HEK293 (cell line): ENCODE data around the gene HMCN1.

ENCODE experiments used
- ZBTB49 ChIP-seq: fragments of 450-650 bp; formaldehyde crosslinking; IDR thresholded peaks from 2 replicates; pipeline ENCODE4 v1.5.1; 2016; ENCODE audit warnings: missing biosample characterization, missing genetic modification characterization, low read depth
- ZFP37 ChIP-seq: fragments of 450-650 bp; formaldehyde crosslinking; IDR thresholded peaks from 2 replicates; pipeline ENCODE4 v1.5.1; 2016; ENCODE audit warnings: missing biosample characterization, missing genetic modification characterization
- ZNF362 ChIP-seq: fragments of 450-650 bp; formaldehyde crosslinking; IDR thresholded peaks from 2 replicates; pipeline ENCODE4 v1.5.1; 2016; ENCODE audit warnings: missing biosample characterization, missing genetic modification characterization
- TF ChIP-seq, protein P1 (sequence below): fragments of 450-650 bp; formaldehyde crosslinking; IDR thresholded peaks from 2 replicates; pipeline ENCODE4 v1.5.1; 2016; ENCODE audit warnings: missing biosample characterization, missing genetic modification characterization

- TF ChIP-seq ZFP37 (no peak), ZNF362 (tag by site-specific recombination) (no peak), ZBTB49 (tag by site-specific recombination) (no peak)
- TF ChIP-seq, protein P1, sequence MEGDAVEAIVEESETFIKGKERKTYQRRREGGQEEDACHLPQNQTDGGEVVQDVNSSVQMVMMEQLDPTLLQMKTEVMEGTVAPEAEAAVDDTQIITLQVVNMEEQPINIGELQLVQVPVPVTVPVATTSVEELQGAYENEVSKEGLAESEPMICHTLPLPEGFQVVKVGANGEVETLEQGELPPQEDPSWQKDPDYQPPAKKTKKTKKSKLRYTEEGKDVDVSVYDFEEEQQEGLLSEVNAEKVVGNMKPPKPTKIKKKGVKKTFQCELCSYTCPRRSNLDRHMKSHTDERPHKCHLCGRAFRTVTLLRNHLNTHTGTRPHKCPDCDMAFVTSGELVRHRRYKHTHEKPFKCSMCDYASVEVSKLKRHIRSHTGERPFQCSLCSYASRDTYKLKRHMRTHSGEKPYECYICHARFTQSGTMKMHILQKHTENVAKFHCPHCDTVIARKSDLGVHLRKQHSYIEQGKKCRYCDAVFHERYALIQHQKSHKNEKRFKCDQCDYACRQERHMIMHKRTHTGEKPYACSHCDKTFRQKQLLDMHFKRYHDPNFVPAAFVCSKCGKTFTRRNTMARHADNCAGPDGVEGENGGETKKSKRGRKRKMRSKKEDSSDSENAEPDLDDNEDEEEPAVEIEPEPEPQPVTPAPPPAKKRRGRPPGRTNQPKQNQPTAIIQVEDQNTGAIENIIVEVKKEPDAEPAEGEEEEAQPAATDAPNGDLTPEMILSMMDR (tag by site-specific recombination) = no peak
Measured at GRCh38 chr1:185964946-185965345, 230.8 kb downstream of the HMCN1 start.
